GM12878 (cell line): ENCODE measurements around the gene CWC25. TPM values are rescaled to one million over a fixed set of nuclear protein-coding genes. Genes with fewer than 3 reads are reported as not detected.
A peak's percentile ranks its signal among the peaks of the same experiment; 100 is the strongest.

Experiments
- ATF2 ChIP-seq: IDR thresholded peaks from 2 replicates; pipeline ENCODE4 v1.6.1; 2012; ENCODE audit warnings: low read length, inconsistent platforms
- CHD2 ChIP-seq: IDR thresholded peaks from 2 replicates; pipeline ENCODE4 v1.6.1; 2011; ENCODE audit warnings: low read depth, low read length, improper control_type of control experiment, borderline replicate concordance
- EED ChIP-seq: sonication (generic); IDR thresholded peaks from 2 replicates; pipeline ENCODE4 v1.6.1; 2016; ENCODE audit warnings: antibody characterized with exemption, low read depth
- FOS ChIP-seq: IDR thresholded peaks from 3 replicates; pipeline ENCODE4 v1.6.1; 2011; ENCODE audit warnings: borderline replicate concordance; ENCODE audit not compliant: insufficient read length; ENCODE audit errors: extremely low read depth
- IRF3 ChIP-seq: fragments of 450-650 bp; IDR thresholded peaks from 2 replicates; pipeline ENCODE4 v1.6.1; 2014; ENCODE audit warnings: mild to moderate bottlenecking
- NKRF ChIP-seq: fragments of 450-650 bp; conservative IDR thresholded peaks from 2 replicates; pipeline ENCODE4 v1.6.1; 2017; ENCODE audit warnings: mild to moderate bottlenecking, moderate library complexity
- PML ChIP-seq: IDR thresholded peaks from 2 replicates; pipeline ENCODE4 v1.6.1; 2012; ENCODE audit warnings: low read length, inconsistent platforms
- RAD51 ChIP-seq: fragments of 450-650 bp; IDR thresholded peaks from 2 replicates; pipeline ENCODE4 v1.6.1; 2016; ENCODE audit warnings: moderate library complexity, mild to moderate bottlenecking, inconsistent platforms
- RB1 ChIP-seq: fragments of 450-650 bp; formaldehyde crosslinking; IDR thresholded peaks from 2 replicates; pipeline ENCODE4 v1.6.1; 2017; ENCODE audit warnings: mild to moderate bottlenecking, borderline replicate concordance
- RELB ChIP-seq: fragments of 450-650 bp; IDR thresholded peaks from 2 replicates; pipeline ENCODE4 v1.6.1; 2017; ENCODE audit warnings: low read depth, mild to moderate bottlenecking, moderate library complexity
- SMARCA5 ChIP-seq: fragments of 450-650 bp; IDR thresholded peaks from 2 replicates; pipeline ENCODE4 v1.6.1; 2017; ENCODE audit warnings: mild to moderate bottlenecking
- STAT3 ChIP-seq: IDR thresholded peaks from 2 replicates; pipeline ENCODE4 v1.6.1; 2011; ENCODE audit warnings: low read depth, low read length, improper control_type of control experiment
- TCF12 ChIP-seq: IDR thresholded peaks from 2 replicates; pipeline ENCODE4 v1.6.1; 2011; ENCODE audit warnings: low read depth, mild to moderate bottlenecking, low read length
- TCF3 ChIP-seq: IDR thresholded peaks from 2 replicates; pipeline ENCODE4 v1.6.1; 2012; ENCODE audit warnings: low read depth, mild to moderate bottlenecking, low read length, borderline replicate concordance; ENCODE audit not compliant: insufficient read depth
- ZBED1 ChIP-seq: IDR thresholded peaks from 2 replicates; pipeline ENCODE4 v1.6.1; 2016; ENCODE audit warnings: borderline replicate concordance
- ZBTB40 ChIP-seq: fragments of 450-650 bp; IDR thresholded peaks from 2 replicates; pipeline ENCODE4 v1.6.1; 2016; ENCODE audit warnings: mild to moderate bottlenecking, moderate library complexity, borderline replicate concordance
- polyA plus RNA-seq, 11 experiments: library from polyadenylated mRNA; depleted of rRNA in 4 of 11; unstranded in 6 of 11; stranded (reverse) in 5 of 11; fragments of >200 nt; fragmentation: Nextera tagmentation in 4 of 11; fragmentation: Illumina TruSeq in 1 of 11; extraction: Ambion mirVana in 4 of 11; extraction: Trizol in 1 of 11; gene quantifications; 1 replicate in 1 of 11; 2 replicates in 10 of 11; pipeline versions ENCODE4 v1.2.1 to v1.2.3, GENCODE V29; 2011 to 2016; ENCODE audit warnings: inconsistent platforms in 2 of 11, missing spikeins in 2 of 11, low read depth in 1 of 11
- total RNA-seq, 4 experiments: library from RNA; depleted of rRNA in 3 of 4; stranded (reverse); fragments of >200 nt in 3 of 4; fragmentation: Illumina TruSeq in 1 of 4; extraction: Trizol in 1 of 4; gene quantifications; 2 replicates each; pipeline versions ENCODE4 v1.2.1 to v1.2.3, GENCODE V29; 2013 to 2021
- TF ChIP-seq, protein P1 (sequence below): IDR thresholded peaks from 2 replicates; pipeline ENCODE4 v1.6.1; 2012; ENCODE audit warnings: low read depth, low read length, improper control_type of control experiment

CWC25 gene
- total and polyA plus RNA-seq, 10 of the 15 experiments (the other 5 are each of a cell fraction or from before 2014, with no cell fraction given) = 14.7 to 29.7 (median 22.9) TPM

DNA sequence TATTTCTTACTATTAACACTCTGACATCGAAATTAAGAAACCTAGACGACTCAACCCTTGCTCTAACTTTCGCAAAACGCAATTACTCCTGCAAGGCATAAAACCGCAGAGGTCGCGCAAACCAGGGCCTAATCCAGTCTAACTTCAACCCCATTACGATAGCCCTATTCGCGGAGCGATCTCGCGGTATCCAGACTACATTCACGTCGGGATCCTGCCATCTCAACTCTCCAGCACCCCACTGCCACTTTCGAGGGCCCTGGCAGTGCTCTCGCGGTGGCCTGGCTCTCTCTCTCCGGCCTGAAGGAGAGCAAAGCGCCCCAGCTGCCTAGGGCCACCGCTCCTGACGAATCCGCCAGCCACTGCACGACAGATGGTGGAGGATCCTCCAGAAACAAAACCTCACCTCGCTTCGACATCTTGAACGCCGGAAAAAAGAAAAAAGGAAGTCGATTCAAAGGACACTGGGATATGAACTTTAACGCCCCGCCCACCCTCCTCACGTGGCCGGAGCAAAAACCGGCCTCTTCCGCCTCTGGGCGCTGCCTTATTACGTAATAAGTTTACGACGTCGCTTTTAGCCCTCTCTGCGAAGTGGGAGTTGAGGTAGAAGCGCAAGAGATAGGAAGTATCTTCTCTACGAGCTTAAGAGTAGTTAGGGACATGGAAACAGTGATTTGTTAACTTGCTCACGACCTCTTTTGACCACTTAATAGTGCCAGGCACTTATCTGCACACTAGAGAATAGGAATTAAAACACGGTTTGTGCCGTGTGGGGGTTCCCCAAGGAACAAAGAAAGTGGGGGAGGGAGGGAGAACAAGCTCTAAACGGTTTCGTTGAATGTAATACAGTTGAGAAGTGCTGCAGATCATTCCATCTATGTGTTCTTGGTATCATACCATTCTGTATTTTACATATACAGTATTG, 28.4 kb upstream of the CWC25 start, which contains the start of gene RPL23 (continued):
- TF ChIP-seq RAD51 = peak; percentile 97
- peak; percentile 62 for TF ChIP-seq ATF2
- TF ChIP-seq RELB = peak; percentile 90
- no peak for TF ChIP-seq TCF3
- peak; percentile 74; the same call in 1 of the 2 replicates for TF ChIP-seq RB1
- TF ChIP-seq, protein P1, sequence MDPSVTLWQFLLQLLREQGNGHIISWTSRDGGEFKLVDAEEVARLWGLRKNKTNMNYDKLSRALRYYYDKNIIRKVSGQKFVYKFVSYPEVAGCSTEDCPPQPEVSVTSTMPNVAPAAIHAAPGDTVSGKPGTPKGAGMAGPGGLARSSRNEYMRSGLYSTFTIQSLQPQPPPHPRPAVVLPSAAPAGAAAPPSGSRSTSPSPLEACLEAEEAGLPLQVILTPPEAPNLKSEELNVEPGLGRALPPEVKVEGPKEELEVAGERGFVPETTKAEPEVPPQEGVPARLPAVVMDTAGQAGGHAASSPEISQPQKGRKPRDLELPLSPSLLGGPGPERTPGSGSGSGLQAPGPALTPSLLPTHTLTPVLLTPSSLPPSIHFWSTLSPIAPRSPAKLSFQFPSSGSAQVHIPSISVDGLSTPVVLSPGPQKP = peak; percentile 79
- peak; percentile 82; the same call in 1 of the 2 replicates for TF ChIP-seq ZBTB40
- no peak for TF ChIP-seq STAT3
- TF ChIP-seq EED = no peak
- TF ChIP-seq FOS = no peak
- TF ChIP-seq NKRF = peak; percentile 67
- TF ChIP-seq ZBED1 = peak; percentile 68; the same call in 1 of the 2 replicates
- no peak for TF ChIP-seq SMARCA5
- peak; percentile 92 for TF ChIP-seq CHD2
- TF ChIP-seq PML = peak; percentile 99
- no peak for TF ChIP-seq IRF3
- TF ChIP-seq TCF12 = peak; percentile 71; the same call in 1 of the 2 replicates
